Upper lobe of right lung (tissue), 1 donor: Measurements from ENCODE around the gene UBE2J1. TPM values are rescaled to one million over a fixed set of nuclear protein-coding genes. Genes with fewer than 3 reads are reported as not detected.
A peak's percentile ranks its signal among the peaks of the same experiment; 100 is the strongest.

Experiments used
- ATAC-seq: fragments of 200-7000 bp; cut with Tn5 transposase; one replicate; pipeline ENCODE4 v1.9.1; 2020; ENCODE audit warnings: mild to moderate bottlenecking, moderate library complexity
- DNase-seq: peaks from one replicate; pipeline ENCODE4 v3.0.0-alpha.2; 2020
- H3K27ac ChIP-seq: fragments of 200-600 bp; one replicate; pipeline ENCODE4 v1.8.0; 2022
- H3K27me3 ChIP-seq: fragments of 200-600 bp; one replicate; pipeline ENCODE4 v1.8.0; 2022; ENCODE audit warnings: mild to moderate bottlenecking
- H3K36me3 ChIP-seq: fragments of 200-600 bp; one replicate; pipeline ENCODE4 v1.8.0; 2022
- H3K4me1 ChIP-seq: fragments of 200-600 bp; one replicate; pipeline ENCODE4 v1.8.0; 2022
- H3K4me3 ChIP-seq: fragments of 200-600 bp; one replicate; pipeline ENCODE4 v1.8.0; 2022; ENCODE audit warnings: mild to moderate bottlenecking
- H3K9me3 ChIP-seq: fragments of 200-600 bp; one replicate; pipeline ENCODE4 v1.8.0; 2022
- CTCF ChIP-seq: fragments of 200-600 bp; IDR thresholded peaks from one replicate; pipeline ENCODE4 v1.8.0; 2022; ENCODE audit warnings: antibody characterized with exemption
- intact Hi-C: fragments of 100-400 bp; cut with DNase I; formaldehyde crosslinking; loops from one replicate; pipeline ENCODE4 v1.11.0; 2022
- total RNA-seq: library from RNA; stranded (reverse); fragmentation: NEBNext Ultra II Directional; extraction: Animal tissue kit (Norgen Biotek cat#: 25700); gene quantifications from one replicate; pipeline ENCODE4 v1.2.1, GENCODE V29; 2021
- donor health status: DM: no; HTN: yes; CAD: no; lungs with severe emphysema.

UBE2J1 gene
- total RNA-seq, 1 donor from 2014 or later = 42.7 TPM

- Histone ChIP-seq H3K27me3 (no peaks in the 10 kb centered on the region), H3K9me3 (no peaks in the 10 kb centered on the region), H3K4me3 (no peak overlapping the region), H3K36me3 (no peaks in the 10 kb centered on the region), H3K4me1 (peaks cover 7% of the 10 kb centered on the region), H3K27ac (no peak overlapping the region)
- DNase-seq (peak; percentile 86), ATAC-seq (peak; percentile 95)
- intact Hi-C loops = no loop called here
- peak; percentile 34 for TF ChIP-seq CTCF
Observed at GRCh38 chr6:89375427-89376267, 23.1 kb upstream of the UBE2J1 start.

GRCh38 chr6:89372506-89372901 lies 20.0 kb upstream of the UBE2J1 start:
- Histone ChIP-seq H3K27me3 (no peaks in the 10 kb centered on the region), H3K27ac (no peak overlapping the region), H3K4me3 (no peak overlapping the region), H3K4me1 (peaks cover 11% of the 10 kb centered on the region), H3K36me3 (no peaks in the 10 kb centered on the region), H3K9me3 (no peaks in the 10 kb centered on the region)
- DNase-seq (no peak), ATAC-seq (no peak)
- TF ChIP-seq CTCF = no peak
- intact Hi-C loops = no loop called here

GRCh38 chr6:89371849-89372505 lies 19.5 kb upstream of the UBE2J1 start:
- TF ChIP-seq CTCF = peak; percentile 96
- no peak overlapping the region for H3K4me3 ChIP-seq
- H3K4me1 ChIP-seq = peaks cover 11% of the 10 kb centered on the region
- ATAC-seq (peak; percentile 95), DNase-seq (peak; percentile 89)
- H3K36me3 ChIP-seq = no peaks in the 10 kb centered on the region
- no peaks in the 10 kb centered on the region for H3K9me3 ChIP-seq
- H3K27me3 ChIP-seq = no peaks in the 10 kb centered on the region
- H3K27ac ChIP-seq = no peak overlapping the region
- intact Hi-C loops = no loop called here

GRCh38 chr6:89368999-89369398 lies 16.5 kb upstream of the UBE2J1 start:
- Histone ChIP-seq H3K9me3 (no peaks in the 10 kb centered on the region), H3K4me3 (no peak overlapping the region), H3K4me1 (peaks cover 11% of the 10 kb centered on the region), H3K27me3 (no peaks in the 10 kb centered on the region), H3K36me3 (no peaks in the 10 kb centered on the region), H3K27ac (no peak overlapping the region)
- TF ChIP-seq CTCF = peak; percentile 64
- DNase-seq (peak; percentile 72), ATAC-seq (peak; percentile 77)
- intact Hi-C loops = no loop called here

- peaks cover 11% of the 10 kb centered on the region for H3K4me1 ChIP-seq
- DNase-seq (no peak), ATAC-seq (peak; percentile 73)
- H3K36me3 ChIP-seq = no peaks in the 10 kb centered on the region
- H3K27ac ChIP-seq = no peak overlapping the region
- intact Hi-C loops = no loop called here
- H3K9me3 ChIP-seq = no peaks in the 10 kb centered on the region
- no peaks in the 10 kb centered on the region for H3K27me3 ChIP-seq
- no peak overlapping the region for H3K4me3 ChIP-seq
- TF ChIP-seq CTCF = peak; percentile 83
Observed at GRCh38 chr6:89368107-89368506, 15.6 kb upstream of the UBE2J1 start.
